GM15510 (cell line): Measurements from ENCODE around the gene HES7.

Source experiments
- POLR2A ChIP-seq: IDR thresholded peaks from 3 replicates; pipeline ENCODE4 v1.6.1; 2011; ENCODE audit warnings: borderline replicate concordance; ENCODE audit not compliant: insufficient read length; ENCODE audit errors: extremely low read depth

HES7 gene

GRCh38 chr17:8080208-8080798, 43.6 kb downstream of the HES7 start:
- TF ChIP-seq POLR2A: no peak

- no peak for TF ChIP-seq POLR2A
These were observed 44.4 kb downstream of the HES7 start for GRCh38 chr17:8079291-8080207.

- TF ChIP-seq POLR2A: no peak
These were observed 47.2 kb downstream of the HES7 start for GRCh38 chr17:8076502-8077266.

- TF ChIP-seq POLR2A: no peak
These were observed 48.1 kb downstream of the HES7 start for GRCh38 chr17:8075574-8076342.

- no peak for TF ChIP-seq POLR2A
These were observed 48.8 kb downstream of the HES7 start for GRCh38 chr17:8075081-8075480.

- no peak for TF ChIP-seq POLR2A
These were observed 49.4 kb downstream of the HES7 start for GRCh38 chr17:8074554-8074953.

- no peak for TF ChIP-seq POLR2A
These were observed 50.0 kb downstream of the HES7 start for GRCh38 chr17:8073627-8074484.

GRCh38 chr17:8072729-8073461, 51.0 kb downstream of the HES7 start:
- TF ChIP-seq POLR2A: no peak

- TF ChIP-seq POLR2A: no peak
These were observed 51.6 kb downstream of the HES7 start for GRCh38 chr17:8072341-8072728.

- no peak for TF ChIP-seq POLR2A
These were observed 52.4 kb downstream of the HES7 start for GRCh38 chr17:8071496-8071895.
